Measurements from ENCODE around the gene CARD9. TPM values are rescaled to one million over a fixed set of nuclear protein-coding genes. Genes with fewer than 3 reads are reported as not detected.

The CARD9 gene
- total RNA-seq, 1 experiment from 2014 or later, result 5.6 TPM

- no CpG with 5 or more reads among the region's 28 CpGs for WGBS (ENCODE audit: extremely low coverage, insufficient read length, low lambda C conversion rate)
- H3K4ac ChIP-seq (ENCODE audit: low read depth, low read length), result no peak overlapping the region
- no peak for TF ChIP-seq CTCF (conservative IDR thresholded peaks at IDR 0.05)
Measured at GRCh38 chr9:136391737-136392537, 18.5 kb upstream of the CARD9 start.

More at GRCh38 chr9:136391737-136392537, 18.5 kb upstream of the CARD9 start:
- Histone ChIP-seq H2BK15ac (ENCODE audit: low read depth, low read length) (no peak overlapping the region), H3K4me1 (ENCODE audit: insufficient read depth, low read length) (no peaks in the 10 kb centered on the region), H3K56ac (ENCODE audit: insufficient read length, low read depth, low read length) (no peak overlapping the region), H2BK12ac (ENCODE audit: insufficient read length, low read depth, low read length) (no peak overlapping the region), H3K4me2 (ENCODE audit: insufficient read depth, insufficient read length, low read length) (no peak overlapping the region), H3K23me2 (ENCODE audit: insufficient read length, low read depth, low read length, poor library complexity, severe bottlenecking) (no peaks in the 10 kb centered on the region), H3K27ac (ENCODE audit: insufficient read length, low read depth, low read length) (no peak overlapping the region), H3K9me3 (ENCODE audit: control insufficient read depth, low read depth, low read length) (no peaks in the 10 kb centered on the region), H2AK5ac (ENCODE audit: insufficient read length, low read length) (no peak overlapping the region), H4K5ac (ENCODE audit: insufficient read length, low read depth, low read length) (no peak overlapping the region), H3K79me1 (ENCODE audit: insufficient read depth, low read depth, low read length, poor library complexity, severe bottlenecking) (no peaks in the 10 kb centered on the region), H3K9ac (ENCODE audit: extremely low read depth, insufficient read length, low read length) (no peak overlapping the region), H2BK5ac (ENCODE audit: insufficient read length, low read length) (no peak overlapping the region), H4K91ac (ENCODE audit: insufficient read length, low read depth, low read length) (no peak overlapping the region), H3K27me3 (ENCODE audit: insufficient read depth, low read length) (no peaks in the 10 kb centered on the region), H2AFZ (ENCODE audit: low read length) (no peak overlapping the region), H3K79me2 (ENCODE audit: insufficient read depth, low read length) (no peaks in the 10 kb centered on the region), H4K20me1 (ENCODE audit: control insufficient read depth, insufficient read depth, insufficient read length) (no peaks in the 10 kb centered on the region), H3T11ph (ENCODE audit: low read length) (no peak overlapping the region), H4K8ac (replicated peaks; ENCODE audit: insufficient read length, low read depth, low read length) (no peak overlapping the region), H3K23ac (ENCODE audit: insufficient read length, low read depth, low read length) (no peak overlapping the region), H3K14ac (ENCODE audit: insufficient read depth, low read length) (no peak overlapping the region), H2BK120ac (ENCODE audit: low read depth, low read length, poor library complexity, severe bottlenecking) (no peak overlapping the region), H2BK20ac (ENCODE audit: low read depth, low read length, poor library complexity, severe bottlenecking) (no peak overlapping the region), H3K18ac (ENCODE audit: insufficient read length, low read depth, low read length) (no peak overlapping the region)
- H3K9me3 Mint-ChIP-seq, result no peaks in the 10 kb centered on the region
- DNase-seq, result no peak
- H3K4me3 Mint-ChIP-seq, result no peak overlapping the region
- no peaks in the 10 kb centered on the region for H3K27me3 Mint-ChIP-seq (ENCODE audit: low read depth)
- H3K27ac Mint-ChIP-seq, result peak overlapping the region in 1 of 3 experiments; percentile 73; a peak in 1 of 7 replicates
- peaks cover 48 to 79% (median 75%) of the 10 kb centered on the region in 3 experiments; a peak in 6 of 7 replicates for H3K36me3 Mint-ChIP-seq (ENCODE audit: insufficient read depth in 1 of 3, low read depth in 3 of 3)
- no peaks in the 10 kb centered on the region for H3K4me1 Mint-ChIP-seq

Data from H9 (cell line).